Measurements from ENCODE around the gene VIT.

DNA sequence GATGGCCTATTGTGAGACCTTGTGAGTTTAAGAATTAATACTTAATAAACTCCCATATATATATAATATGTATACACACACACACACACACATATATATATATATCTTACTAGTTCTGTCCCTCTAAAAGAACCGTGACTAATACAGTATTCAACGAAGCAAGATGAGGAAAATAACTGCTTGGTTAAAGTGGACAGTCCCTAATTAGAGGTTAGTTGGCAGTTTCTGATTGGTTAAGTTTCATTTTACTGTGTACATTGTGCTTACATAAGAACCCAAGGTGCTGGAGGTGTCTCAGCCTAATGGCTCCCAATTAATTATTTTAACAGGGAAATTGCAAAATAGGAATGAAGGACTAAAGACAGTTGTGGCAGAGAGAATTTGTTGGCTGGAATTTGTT, 137.7 kb downstream of the VIT start:
- TF ChIP-seq POLR2A (IDR thresholded peaks at IDR 0.05) (no peak), CTCF (IDR thresholded peaks at IDR 0.05) (no peak), EP300 (IDR thresholded peaks at IDR 0.05) (no peak)
